Loucy (cell line): ENCODE data around the gene FMO2.

Source experiments
- H2AFZ ChIP-seq: fragments of 200-600 bp; sonication (generic); 2 replicates; pipeline ENCODE4 v1.6.0; 2016; ENCODE audit warnings: antibody characterized with exemption, mild to moderate bottlenecking, low read length, moderate library complexity
- H3F3A ChIP-seq: fragments of 200-600 bp; 2 replicates; pipeline ENCODE4 v1.6.0; 2016; ENCODE audit warnings: antibody characterized with exemption, low read depth, mild to moderate bottlenecking
- H3K27me3 ChIP-seq: fragments of 200-600 bp; sonication (generic); 2 replicates; pipeline ENCODE4 v1.6.1; 2014; ENCODE audit warnings: low read length, mild to moderate bottlenecking; ENCODE audit not compliant: insufficient read depth, poor library complexity, severe bottlenecking
- H3K36me3 ChIP-seq: fragments of 200-600 bp; sonication (generic); 2 replicates; pipeline ENCODE4 v1.6.1; 2016; ENCODE audit warnings: low read length; ENCODE audit not compliant: insufficient read depth
- H3K4me1 ChIP-seq: fragments of 200-600 bp; sonication (generic); 2 replicates; pipeline ENCODE4 v1.5.1; 2014; ENCODE audit warnings: low read length, mild to moderate bottlenecking; ENCODE audit not compliant: insufficient read depth, poor library complexity, severe bottlenecking
- H3K4me2 ChIP-seq: fragments of 200-600 bp; sonication (generic); 2 replicates; pipeline ENCODE4 v1.6.0; 2014; ENCODE audit warnings: antibody characterized with exemption, low read length, low read depth, mild to moderate bottlenecking; ENCODE audit not compliant: poor library complexity, severe bottlenecking
- H3K4me3 ChIP-seq: fragments of 200-600 bp; sonication (generic); 2 replicates; pipeline ENCODE4 v1.5.1; 2014; ENCODE audit warnings: low read length, mild to moderate bottlenecking, mixed read lengths; ENCODE audit not compliant: poor library complexity, severe bottlenecking
- H3K79me2 ChIP-seq: fragments of 200-600 bp; sonication (generic); 2 replicates; pipeline ENCODE4 v1.6.1; 2014; ENCODE audit warnings: low read length; ENCODE audit not compliant: insufficient read depth
- H3K9ac ChIP-seq: fragments of 200-600 bp; sonication (generic); 2 replicates; pipeline ENCODE4 v1.6.0; 2014; ENCODE audit warnings: mild to moderate bottlenecking, low read depth, low read length, moderate library complexity; ENCODE audit not compliant: poor library complexity, severe bottlenecking
- H3K9me2 ChIP-seq: fragments of 200-600 bp; sonication (generic); replicated peaks from 2 replicates; pipeline ENCODE4 v1.6.1; 2016; ENCODE audit warnings: low read depth, low read length, mixed read lengths
- H3K9me3 ChIP-seq: fragments of 200-600 bp; sonication (generic); 2 replicates; pipeline ENCODE4 v1.6.1; 2014; ENCODE audit warnings: mild to moderate bottlenecking, antibody characterized with exemption, low read length, low read depth; ENCODE audit not compliant: insufficient read depth
- H4K20me1 ChIP-seq: fragments of 200-600 bp; sonication (generic); 2 replicates; pipeline ENCODE4 v1.6.0; 2014; ENCODE audit warnings: antibody characterized with exemption, low read length, mild to moderate bottlenecking; ENCODE audit not compliant: insufficient read depth, poor library complexity, severe bottlenecking
- EZH2phosphoT487 ChIP-seq: fragments of 200-600 bp; IDR thresholded peaks from 2 replicates; pipeline ENCODE4 v1.6.1; 2018; ENCODE audit warnings: antibody characterized with exemption, mild to moderate bottlenecking, moderate library complexity, borderline replicate concordance
- TF ChIP-seq, protein P1 (sequence below): fragments of 200-600 bp; sonication (generic); conservative IDR thresholded peaks from 2 replicates; pipeline ENCODE4 v1.5.1; 2014; ENCODE audit warnings: mild to moderate bottlenecking, antibody characterized with exemption, low read length

The FMO2 gene

DNA sequence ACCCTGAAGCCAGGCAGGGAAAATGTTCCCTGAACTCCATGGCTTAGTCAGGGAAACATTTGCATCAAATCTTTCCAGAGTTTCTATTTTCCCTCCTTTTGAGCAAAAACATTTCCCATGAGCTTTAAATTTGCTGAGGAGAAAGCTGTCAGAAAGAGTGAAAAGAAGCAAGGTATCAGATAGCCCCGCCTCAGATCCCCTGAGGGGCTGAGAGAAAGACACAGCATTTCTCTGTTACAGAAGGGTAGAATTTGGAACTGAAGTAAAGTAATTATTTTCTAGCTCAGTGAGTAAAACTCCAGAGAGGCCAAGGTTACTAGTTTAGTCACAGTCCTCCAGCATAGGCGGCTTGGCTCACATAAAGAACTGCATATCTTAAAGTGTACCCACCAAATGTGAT is 73.8 kb downstream of the FMO2 start:
- Histone ChIP-seq H3K4me2 (no peak overlapping the region), H3K79me2 (no peaks in the 10 kb centered on the region), H3K4me1 (no peaks in the 10 kb centered on the region), H3K27me3 (peaks cover 4% of the 10 kb centered on the region), H3K9me2 (no peaks in the 10 kb centered on the region), H3K36me3 (no peaks in the 10 kb centered on the region), H4K20me1 (no peaks in the 10 kb centered on the region), H3K4me3 (no peak overlapping the region), H3K9me3 (no peaks in the 10 kb centered on the region), H3F3A (no peaks in the 10 kb centered on the region), H2AFZ (no peak overlapping the region), H3K9ac (no peak overlapping the region)
- TF ChIP-seq, protein P1, sequence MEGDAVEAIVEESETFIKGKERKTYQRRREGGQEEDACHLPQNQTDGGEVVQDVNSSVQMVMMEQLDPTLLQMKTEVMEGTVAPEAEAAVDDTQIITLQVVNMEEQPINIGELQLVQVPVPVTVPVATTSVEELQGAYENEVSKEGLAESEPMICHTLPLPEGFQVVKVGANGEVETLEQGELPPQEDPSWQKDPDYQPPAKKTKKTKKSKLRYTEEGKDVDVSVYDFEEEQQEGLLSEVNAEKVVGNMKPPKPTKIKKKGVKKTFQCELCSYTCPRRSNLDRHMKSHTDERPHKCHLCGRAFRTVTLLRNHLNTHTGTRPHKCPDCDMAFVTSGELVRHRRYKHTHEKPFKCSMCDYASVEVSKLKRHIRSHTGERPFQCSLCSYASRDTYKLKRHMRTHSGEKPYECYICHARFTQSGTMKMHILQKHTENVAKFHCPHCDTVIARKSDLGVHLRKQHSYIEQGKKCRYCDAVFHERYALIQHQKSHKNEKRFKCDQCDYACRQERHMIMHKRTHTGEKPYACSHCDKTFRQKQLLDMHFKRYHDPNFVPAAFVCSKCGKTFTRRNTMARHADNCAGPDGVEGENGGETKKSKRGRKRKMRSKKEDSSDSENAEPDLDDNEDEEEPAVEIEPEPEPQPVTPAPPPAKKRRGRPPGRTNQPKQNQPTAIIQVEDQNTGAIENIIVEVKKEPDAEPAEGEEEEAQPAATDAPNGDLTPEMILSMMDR = no peak
- no peak for TF ChIP-seq EZH2phosphoT487
